Iris pigment epithelial cell (primary cell): ENCODE results near the gene CDKN2AIPNL.
"Not testable (repeated sequence)": the region's sequence is repeated elsewhere in the genome, so short reads cannot be mapped to it uniquely, and the experiment has no call there.

ENCODE experiments used
- DNase-seq: peaks from one replicate; pipeline ENCODE4 v3.0.0-alpha.2; 2011; ENCODE audit warnings: low read depth

Gene CDKN2AIPNL

GRCh38 chr5:134398609-134399155, 13.0 kb downstream of the CDKN2AIPNL start:
- DNase-seq, result no peak

GRCh38 chr5:134397196-134397595, 14.5 kb downstream of the CDKN2AIPNL start:
- no peak for DNase-seq

GRCh38 chr5:134396274-134396673, 15.4 kb downstream of the CDKN2AIPNL start:
- DNase-seq, result no peak

GRCh38 chr5:134394932-134395331, 16.7 kb downstream of the CDKN2AIPNL start:
- DNase-seq, result peak; percentile 47

- DNase-seq, result peak; percentile 41
Observed at GRCh38 chr5:134392301-134392700, 19.4 kb downstream of the CDKN2AIPNL start.

GRCh38 chr5:134387443-134387842, 24.2 kb downstream of the CDKN2AIPNL start:
- DNase-seq, result no peak

- DNase-seq, result no peak
Observed at GRCh38 chr5:134383980-134384697, 27.5 kb downstream of the CDKN2AIPNL start.

- DNase-seq, result not testable (repeated sequence)
Observed at GRCh38 chr5:134382204-134382603, 29.5 kb downstream of the CDKN2AIPNL start.

- DNase-seq, result no peak
Observed at GRCh38 chr5:134380346-134380745, 31.3 kb downstream of the CDKN2AIPNL start.

- no peak for DNase-seq
Observed at GRCh38 chr5:134374232-134374631, 37.4 kb downstream of the CDKN2AIPNL start.

GRCh38 chr5:134373633-134374032, 38.0 kb downstream of the CDKN2AIPNL start:
- not testable (repeated sequence) for DNase-seq

- peak; percentile 42 for DNase-seq
Observed at GRCh38 chr5:134371834-134372340, 39.8 kb downstream of the CDKN2AIPNL start.

- DNase-seq, result peak; percentile 100
Observed at GRCh38 chr5:134370871-134371833, 40.5 kb downstream of the CDKN2AIPNL start, which contains the start of gene UBE2B. Gene UBE2B, plus strand, starts transcription at chr5:134371569. Its CDS starts 27 bp downstream, at chr5:134371596.

- no peak for DNase-seq
Observed at GRCh38 chr5:134370311-134370870, 41.3 kb downstream of the CDKN2AIPNL start.

GRCh38 chr5:134365604-134366003, 46.1 kb downstream of the CDKN2AIPNL start:
- no peak for DNase-seq

GRCh38 chr5:134355681-134356080, 56.0 kb downstream of the CDKN2AIPNL start:
- DNase-seq, result no peak
